ENCODE data around the gene ADAMTS18. TPM values are rescaled to one million over a fixed set of nuclear protein-coding genes. Genes with fewer than 3 reads are reported as not detected.

ADAMTS18 gene
- total RNA-seq, 1 donor from 2014 or later = 2.5 TPM

GRCh38 chr16:77409311-77409710, 25.5 kb downstream of the ADAMTS18 start:
- Mint-ChIP-seq H3K4me3 (ENCODE audit: unreplicated experiment) (no peak overlapping the region), H3K4me1 (ENCODE audit: low read depth, unreplicated experiment) (no peaks in the 10 kb centered on the region), H3K9me3 (ENCODE audit: unreplicated experiment) (peaks cover 5% of the 10 kb centered on the region), H3K27me3 (ENCODE audit: low read depth, unreplicated experiment) (no peaks in the 10 kb centered on the region), H3K36me3 (ENCODE audit: low read depth, unreplicated experiment) (no peaks in the 10 kb centered on the region), H3K27ac (ENCODE audit: unreplicated experiment) (no peak overlapping the region)
- no peak overlapping the region for H2AFZ ChIP-seq (ENCODE audit: low read depth, low read length)
- H3K4me1 ChIP-seq (ENCODE audit: insufficient read depth, low read length) = no peaks in the 10 kb centered on the region
- FAIRE-seq (no peak), DNase-seq (ENCODE audit: low read depth) (no peak)
- no peaks in the 10 kb centered on the region for H3K9me3 ChIP-seq (ENCODE audit: insufficient read depth, low read depth, low read length)
- H3K4me3 ChIP-seq (ENCODE audit: insufficient read depth, low read depth, low read length) = no peak overlapping the region
- no peaks in the 10 kb centered on the region for H4K20me1 ChIP-seq (ENCODE audit: insufficient read depth, low read length)
- H3K9ac ChIP-seq (ENCODE audit: low read length) = no peak overlapping the region
- H3K27ac ChIP-seq (ENCODE audit: low read depth, low read length) = no peak overlapping the region
- TF ChIP-seq CTCF (IDR thresholded peaks at IDR 0.05; ENCODE audit: insufficient read depth, low read depth, low read length) (no peak), EZH2 (IDR thresholded peaks at IDR 0.05; ENCODE audit: insufficient read depth, low read length) (no peak)
- no peak overlapping the region for H3K4me2 ChIP-seq (ENCODE audit: low read length)
- no peaks in the 10 kb centered on the region for H3K36me3 ChIP-seq (ENCODE audit: insufficient read depth, low read length)
- H3K79me2 ChIP-seq (ENCODE audit: insufficient read depth, low read length) = no peaks in the 10 kb centered on the region
- no peaks in the 10 kb centered on the region for H3K27me3 ChIP-seq (ENCODE audit: insufficient read depth, low read length)

DNA sequence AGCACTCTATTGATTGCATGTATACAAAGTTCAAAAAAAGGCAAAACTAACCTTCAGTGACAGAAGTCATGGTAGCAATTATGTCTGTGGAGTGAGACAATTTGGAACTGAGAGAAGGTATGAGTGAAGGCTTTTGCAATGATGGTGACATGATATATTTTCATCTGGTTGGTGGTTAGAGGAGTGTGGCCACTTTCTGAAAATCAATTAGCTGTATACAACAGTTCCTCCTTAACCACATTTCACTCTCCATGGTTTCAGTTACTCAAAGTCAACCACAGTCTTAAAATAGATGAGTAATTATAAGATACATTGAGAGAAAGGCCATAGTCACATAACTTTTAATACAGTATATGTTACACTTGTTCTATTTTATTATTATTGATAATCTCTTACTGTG, 26.2 kb downstream of the ADAMTS18 start:
- no peaks in the 10 kb centered on the region for H3K4me1 ChIP-seq (ENCODE audit: insufficient read depth, low read length)
- peaks cover 5% of the 10 kb centered on the region for H3K9me3 Mint-ChIP-seq (ENCODE audit: unreplicated experiment)
- FAIRE-seq (no peak), DNase-seq (ENCODE audit: low read depth) (no peak)
- no peaks in the 10 kb centered on the region for H3K27me3 Mint-ChIP-seq (ENCODE audit: low read depth, unreplicated experiment)
- H3K27ac ChIP-seq (ENCODE audit: low read depth, low read length) = no peak overlapping the region
- H3K27ac Mint-ChIP-seq (ENCODE audit: unreplicated experiment) = no peak overlapping the region
- TF ChIP-seq CTCF (IDR thresholded peaks at IDR 0.05; ENCODE audit: insufficient read depth, low read depth, low read length) (no peak), EZH2 (IDR thresholded peaks at IDR 0.05; ENCODE audit: insufficient read depth, low read length) (no peak)
- H3K9ac ChIP-seq (ENCODE audit: low read length) = no peak overlapping the region
- H3K27me3 ChIP-seq (ENCODE audit: insufficient read depth, low read length) = no peaks in the 10 kb centered on the region
- H3K79me2 ChIP-seq (ENCODE audit: insufficient read depth, low read length) = no peaks in the 10 kb centered on the region
- H3K4me1 Mint-ChIP-seq (ENCODE audit: low read depth, unreplicated experiment) = no peaks in the 10 kb centered on the region
- no peak overlapping the region for H2AFZ ChIP-seq (ENCODE audit: low read depth, low read length)
- no peaks in the 10 kb centered on the region for H3K36me3 ChIP-seq (ENCODE audit: insufficient read depth, low read length)
- no peak overlapping the region for H3K4me2 ChIP-seq (ENCODE audit: low read length)
- no peaks in the 10 kb centered on the region for H3K9me3 ChIP-seq (ENCODE audit: insufficient read depth, low read depth, low read length)
- no peaks in the 10 kb centered on the region for H3K36me3 Mint-ChIP-seq (ENCODE audit: low read depth, unreplicated experiment)
- no peaks in the 10 kb centered on the region for H4K20me1 ChIP-seq (ENCODE audit: insufficient read depth, low read length)
- no peak overlapping the region for H3K4me3 Mint-ChIP-seq (ENCODE audit: unreplicated experiment)
- H3K4me3 ChIP-seq (ENCODE audit: insufficient read depth, low read depth, low read length) = no peak overlapping the region

- H4K20me1 ChIP-seq (ENCODE audit: insufficient read depth, low read length) = no peaks in the 10 kb centered on the region
- H3K27ac ChIP-seq (ENCODE audit: low read depth, low read length) = no peak overlapping the region
- Mint-ChIP-seq H3K4me1 (ENCODE audit: low read depth, unreplicated experiment) (no peaks in the 10 kb centered on the region), H3K4me3 (ENCODE audit: unreplicated experiment) (no peak overlapping the region), H3K27me3 (ENCODE audit: low read depth, unreplicated experiment) (no peaks in the 10 kb centered on the region), H3K9me3 (ENCODE audit: unreplicated experiment) (peaks cover 2% of the 10 kb centered on the region), H3K27ac (ENCODE audit: unreplicated experiment) (no peak overlapping the region), H3K36me3 (ENCODE audit: low read depth, unreplicated experiment) (no peaks in the 10 kb centered on the region)
- no peak overlapping the region for H3K9ac ChIP-seq (ENCODE audit: low read length)
- H3K4me3 ChIP-seq (ENCODE audit: insufficient read depth, low read depth, low read length) = no peak overlapping the region
- H2AFZ ChIP-seq (ENCODE audit: low read depth, low read length) = no peak overlapping the region
- no peaks in the 10 kb centered on the region for H3K36me3 ChIP-seq (ENCODE audit: insufficient read depth, low read length)
- FAIRE-seq = no peak
- H3K27me3 ChIP-seq (ENCODE audit: insufficient read depth, low read length) = no peaks in the 10 kb centered on the region
- H3K79me2 ChIP-seq (ENCODE audit: insufficient read depth, low read length) = no peaks in the 10 kb centered on the region
- no peak overlapping the region for H3K4me2 ChIP-seq (ENCODE audit: low read length)
- no peaks in the 10 kb centered on the region for H3K9me3 ChIP-seq (ENCODE audit: insufficient read depth, low read depth, low read length)
- no peak for DNase-seq (ENCODE audit: low read depth)
- TF ChIP-seq EZH2 (IDR thresholded peaks at IDR 0.05; ENCODE audit: insufficient read depth, low read length) (no peak), CTCF (IDR thresholded peaks at IDR 0.05; ENCODE audit: insufficient read depth, low read depth, low read length) (peak; percentile 25)
- H3K4me1 ChIP-seq (ENCODE audit: insufficient read depth, low read length) = no peaks in the 10 kb centered on the region
These were observed 28.2 kb downstream of the ADAMTS18 start for GRCh38 chr16:77406680-77407079.
